ENCODE measurements around the gene CTIF.

GRCh38 chr18:48542513-48543181 is 3.8 kb downstream of the CTIF start:
- TF ChIP-seq CTCF (IDR thresholded peaks at IDR 0.05) = no peak
- TF ChIP-seq POLR2A (IDR thresholded peaks at IDR 0.05) = no peak
